GM20431 (cell line): Measurements from ENCODE around the gene RASL12.

Experiments
- in situ Hi-C: fragments of 300-500 bp; cut with MseI, MboI; formaldehyde crosslinking; loops from one replicate; pipeline ENCODE4 v1.15.0; 2020; ENCODE audit warnings: low sequenced_read_pairs; ENCODE audit not compliant: unreplicated experiment

Gene RASL12

GRCh38 chr15:65092911-65093792, 25.4 kb upstream of the RASL12 start:
- in situ Hi-C loops, result no loop called here

GRCh38 chr15:65091946-65092770, 24.4 kb upstream of the RASL12 start:
- in situ Hi-C loops, result no loop called here

- in situ Hi-C loops, result loop anchor here (10.0 kb wide), 1 partner anchor 55 kb away; no protein-coding TSS in a partner anchor
Observed at GRCh38 chr15:65089206-65089824, 21.5 kb upstream of the RASL12 start.

GRCh38 chr15:65088643-65089021, 20.8 kb upstream of the RASL12 start:
- in situ Hi-C loops, result loop anchor here (10.0 kb wide), 1 partner anchor 54 kb away; no protein-coding TSS in a partner anchor

- in situ Hi-C loops, result loop anchor here (10.0 kb wide), 1 partner anchor 53 kb away; no protein-coding TSS in a partner anchor
Observed at GRCh38 chr15:65087873-65088642, 20.3 kb upstream of the RASL12 start.

- in situ Hi-C loops, result loop anchor here (10.0 kb wide), 1 partner anchor 53 kb away; no protein-coding TSS in a partner anchor
Observed at GRCh38 chr15:65087411-65087810, 19.6 kb upstream of the RASL12 start.

- in situ Hi-C loops, result loop anchor here (10.0 kb wide), 1 partner anchor 52 kb away; no protein-coding TSS in a partner anchor
Observed at GRCh38 chr15:65086680-65087111, 18.9 kb upstream of the RASL12 start.

GRCh38 chr15:65085990-65086679, 18.3 kb upstream of the RASL12 start:
- in situ Hi-C loops, result loop anchor here (10.0 kb wide), 1 partner anchor 51 kb away; no protein-coding TSS in a partner anchor

- in situ Hi-C loops, result loop anchor here (10.0 kb wide), 1 partner anchor 50 kb away; no protein-coding TSS in a partner anchor
Observed at GRCh38 chr15:65085207-65085753, 17.5 kb upstream of the RASL12 start.

GRCh38 chr15:65084500-65085206, 16.9 kb upstream of the RASL12 start:
- in situ Hi-C loops, result loop anchor here (10.0 kb wide), 1 partner anchor 50 kb away; no protein-coding TSS in a partner anchor

GRCh38 chr15:65083262-65083701, 15.5 kb upstream of the RASL12 start:
- in situ Hi-C loops, result loop anchor here (10.0 kb wide), 1 partner anchor 48 kb away; no protein-coding TSS in a partner anchor

GRCh38 chr15:65082303-65082953, 14.6 kb upstream of the RASL12 start:
- in situ Hi-C loops, result loop anchor here (10.0 kb wide), 1 partner anchor 48 kb away; no protein-coding TSS in a partner anchor

GRCh38 chr15:65081758-65082157, 14.0 kb upstream of the RASL12 start:
- in situ Hi-C loops, result loop anchor here (10.0 kb wide), 1 partner anchor 47 kb away; no protein-coding TSS in a partner anchor

- in situ Hi-C loops, result loop anchor here (10.0 kb wide), 1 partner anchor 46 kb away; no protein-coding TSS in a partner anchor
Observed at GRCh38 chr15:65081270-65081669, 13.5 kb upstream of the RASL12 start.

- in situ Hi-C loops, result no loop called here
Observed at GRCh38 chr15:65079580-65079979, 11.8 kb upstream of the RASL12 start.

GRCh38 chr15:65077981-65078352, 10.2 kb upstream of the RASL12 start:
- in situ Hi-C loops, result no loop called here
